SH-SY5Y (cell line): ENCODE measurements around the gene TP53BP1.

ENCODE experiments used
- GATA2 ChIP-seq: IDR thresholded peaks from 2 replicates; pipeline ENCODE4 v1.6.1; 2011; ENCODE audit warnings: mild to moderate bottlenecking, low read depth, low read length
- GATA3 ChIP-seq: IDR thresholded peaks from 2 replicates; pipeline ENCODE4 v1.6.1; 2011; ENCODE audit warnings: low read depth, mild to moderate bottlenecking, low read length, moderate library complexity

DNA sequence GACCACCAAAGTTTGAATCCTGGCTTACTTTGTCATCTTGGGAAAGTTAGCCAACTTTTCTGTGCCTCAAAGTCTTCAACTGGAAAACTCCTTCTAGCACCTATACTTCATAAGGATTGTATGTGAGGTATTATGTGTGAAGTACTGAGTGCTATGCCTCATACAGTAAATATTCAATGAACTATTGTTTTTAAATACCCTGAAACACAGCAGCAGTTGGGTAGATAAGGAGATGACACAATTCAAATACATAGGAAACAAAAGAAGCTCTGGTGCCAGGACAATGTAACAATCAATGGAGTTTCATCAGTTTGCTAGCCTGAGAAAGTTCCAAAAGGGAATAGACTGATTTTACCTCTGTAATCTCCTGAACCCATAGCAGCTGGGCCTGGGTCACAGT, 78.8 kb downstream of the TP53BP1 start:
- TF ChIP-seq GATA2 = no peak
- TF ChIP-seq GATA3 = no peak
